Stimulated activated CD8-positive, alpha-beta memory T cell treated with anti-CD3 and anti-CD28 coated beads, Interleukin-7, amount 100 ng/mL, for 48 hours (primary cell): Measurements from ENCODE around the gene TTC17.
"Not testable (repeated sequence)": the region's sequence is repeated elsewhere in the genome, so short reads cannot be mapped to it uniquely, and the experiment has no call there.

Source experiments
- DNase-seq, 2 donors: peaks; one replicate each; pipeline ENCODE4 v3.0.0-alpha.2; 2020; ENCODE audit warnings: low read depth in 1 of 2; ENCODE audit errors: extremely low read depth in 1 of 2

TTC17 gene

GRCh38 chr11:43459246-43459645 lies 100.5 kb downstream of the TTC17 start:
- no peak for DNase-seq

GRCh38 chr11:43462359-43462758 lies 103.6 kb downstream of the TTC17 start:
- no peak for DNase-seq

- no peak for DNase-seq
Observed at GRCh38 chr11:43467958-43468357, 109.2 kb downstream of the TTC17 start.

- DNase-seq, result not testable (repeated sequence)
Observed at GRCh38 chr11:43477491-43477890, 118.8 kb downstream of the TTC17 start.

- DNase-seq, result no peak
Observed at GRCh38 chr11:43486141-43486540, 127.4 kb downstream of the TTC17 start.

- no peak for DNase-seq
Observed at GRCh38 chr11:43489869-43490465, 131.2 kb downstream of the TTC17 start.

- no peak for DNase-seq
Observed at GRCh38 chr11:43492701-43493100, 134.0 kb downstream of the TTC17 start.

GRCh38 chr11:43493431-43493830 lies 134.7 kb downstream of the TTC17 start:
- DNase-seq, result no peak

- DNase-seq, result no peak
Observed at GRCh38 chr11:43497144-43497543, 138.4 kb downstream of the TTC17 start.

GRCh38 chr11:43498561-43498960 lies 139.8 kb downstream of the TTC17 start:
- no peak for DNase-seq

GRCh38 chr11:43503417-43503816 lies 144.7 kb downstream of the TTC17 start:
- DNase-seq, result no peak

- DNase-seq, result no peak
Observed at GRCh38 chr11:43504316-43504950, 145.7 kb downstream of the TTC17 start.

GRCh38 chr11:43505171-43505570 lies 146.5 kb downstream of the TTC17 start:
- no peak for DNase-seq

- no peak for DNase-seq
Observed at GRCh38 chr11:43507171-43507570, 148.5 kb downstream of the TTC17 start.

GRCh38 chr11:43508511-43508918 lies 149.8 kb downstream of the TTC17 start:
- no peak for DNase-seq

- no peak for DNase-seq
Observed at GRCh38 chr11:43511959-43512358, 153.2 kb downstream of the TTC17 start.

GRCh38 chr11:43515090-43515489 lies 156.4 kb downstream of the TTC17 start:
- no peak for DNase-seq

GRCh38 chr11:43516316-43516850 lies 157.7 kb downstream of the TTC17 start:
- no peak for DNase-seq

- DNase-seq, result no peak
Observed at GRCh38 chr11:43517518-43517917, 158.8 kb downstream of the TTC17 start.

- DNase-seq, result no peak
Observed at GRCh38 chr11:43518408-43519160, 159.9 kb downstream of the TTC17 start.

GRCh38 chr11:43521471-43521870 lies 162.8 kb downstream of the TTC17 start:
- DNase-seq, result no peak

GRCh38 chr11:43523632-43524031 lies 164.9 kb downstream of the TTC17 start:
- DNase-seq, result no peak
